Activated gamma-delta T cell treated with Interleukin-2 at 50 U/mL for 16 hours (primary cell): ENCODE data around the gene FAM163A.
"Not testable (repeated sequence)": the region's sequence is repeated elsewhere in the genome, so short reads cannot be mapped to it uniquely, and the experiment has no call there.

Experiments
- DNase-seq: peaks from one replicate; pipeline ENCODE4 v3.0.0-alpha.2; 2020

Gene FAM163A

DNA sequence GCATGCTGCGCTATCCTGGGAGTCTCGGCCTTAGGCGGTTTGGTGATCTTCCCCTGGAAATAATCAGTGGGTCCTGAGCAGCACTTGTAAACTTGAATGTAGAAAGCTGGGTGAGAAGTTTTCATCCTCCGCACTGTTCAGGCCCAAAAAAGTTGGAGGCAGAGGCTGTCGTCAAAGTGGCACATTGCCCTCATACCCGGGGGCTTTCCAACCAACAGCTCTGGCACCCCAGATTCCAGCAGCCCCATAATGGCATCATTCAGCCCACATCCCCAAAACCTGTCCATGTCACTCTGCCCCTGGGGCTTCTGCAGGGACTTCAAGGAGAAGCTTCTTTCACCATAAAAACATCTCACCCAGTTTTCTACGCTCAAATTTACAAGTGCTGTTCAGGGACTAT lies 75.2 kb downstream of the FAM163A start:
- DNase-seq = no peak

DNA sequence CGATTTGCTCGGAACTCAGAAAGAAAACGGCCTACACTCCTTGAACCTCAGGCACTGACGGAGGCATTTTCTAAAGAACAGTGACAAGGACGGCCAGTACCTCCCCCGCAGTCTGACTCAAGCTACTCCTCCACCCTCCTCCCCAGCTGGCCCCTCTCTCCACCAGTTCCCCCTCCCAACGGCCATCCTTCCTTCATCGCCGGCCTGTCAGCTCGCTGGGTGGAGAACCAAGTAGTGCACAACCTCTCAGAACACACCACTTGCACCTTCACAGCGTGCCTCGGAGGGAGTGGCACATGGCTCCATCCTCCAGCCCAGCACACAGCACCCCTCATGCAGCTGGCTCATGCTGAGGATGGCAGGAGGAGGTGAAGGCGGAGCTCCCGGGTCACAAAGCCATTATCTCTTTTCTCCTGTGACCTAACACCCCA lies 75.7 kb downstream of the FAM163A start:
- no peak for DNase-seq

DNA sequence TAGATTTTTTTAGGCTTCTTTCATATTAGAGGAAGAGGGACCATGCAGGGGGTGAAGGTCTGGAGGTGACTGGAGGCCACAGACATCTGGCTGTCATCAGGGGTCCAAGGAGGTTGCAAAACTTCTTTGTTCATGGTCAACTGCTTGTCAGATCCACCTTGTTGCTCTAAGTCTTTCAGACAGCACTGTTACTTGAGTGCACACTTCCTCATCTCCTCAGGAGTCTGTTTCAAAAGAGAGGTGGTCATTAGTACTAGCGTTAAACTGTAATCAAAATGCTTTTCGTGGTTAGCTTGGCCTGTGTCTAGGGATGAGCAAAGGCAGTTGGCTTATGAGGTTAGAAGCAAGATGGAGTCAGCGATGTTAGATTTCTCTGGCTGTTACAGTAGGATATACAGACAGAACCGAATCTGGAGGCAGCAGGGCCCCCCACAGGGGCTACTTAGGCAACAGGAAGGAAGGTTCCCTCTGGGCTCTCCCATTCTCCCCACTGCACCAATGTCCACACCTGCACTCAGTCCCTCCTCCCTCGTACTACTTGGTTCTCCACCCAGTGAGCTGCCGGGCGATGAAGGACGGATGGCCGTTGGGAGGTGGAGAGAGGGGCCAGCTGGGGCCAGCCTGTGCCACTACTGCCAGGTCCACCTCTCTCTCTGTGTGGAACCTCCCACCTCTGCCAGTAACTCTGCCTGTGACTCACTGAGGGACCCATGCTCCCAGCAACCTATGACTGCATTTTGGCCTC lies 77.3 kb downstream of the FAM163A start:
- no peak for DNase-seq

DNA sequence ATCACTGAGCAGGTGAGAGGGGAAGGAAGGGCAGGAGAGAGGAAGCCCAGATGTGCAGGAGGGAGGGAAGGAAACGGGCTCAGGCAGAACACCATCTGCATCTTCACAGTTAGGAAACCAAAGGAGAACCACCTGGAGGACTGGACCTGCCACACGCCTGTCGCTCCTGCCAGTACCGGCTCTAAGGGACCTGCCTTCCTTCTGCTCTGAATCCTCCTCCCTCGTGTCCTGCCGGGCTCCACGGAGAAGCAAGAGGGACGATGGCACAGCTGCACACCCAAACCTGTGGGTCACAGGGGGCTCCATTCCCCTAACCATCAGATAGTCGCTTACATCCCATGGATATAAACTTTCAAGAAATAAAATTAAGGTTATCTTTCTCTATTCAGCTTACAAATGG lies 78.4 kb downstream of the FAM163A start:
- no peak for DNase-seq

DNA sequence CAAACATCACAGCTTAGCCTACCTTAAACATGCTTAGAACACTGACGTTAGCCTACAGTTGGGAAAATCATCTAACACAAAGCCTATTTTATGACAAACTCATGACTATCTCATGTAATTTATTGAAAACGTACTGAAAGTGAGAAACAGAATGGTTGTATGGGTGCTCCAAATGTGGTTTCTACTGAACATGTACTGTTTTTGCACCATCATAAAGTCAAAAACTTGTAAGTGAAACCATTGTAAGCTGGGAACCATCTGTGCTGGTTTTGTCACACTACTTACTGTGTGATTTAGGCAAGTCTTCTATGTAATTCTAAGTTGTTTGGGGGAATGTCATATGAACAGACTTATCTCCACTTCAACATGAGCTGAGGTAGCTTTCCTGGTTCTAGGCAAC lies 79.0 kb downstream of the FAM163A start:
- DNase-seq = no peak

DNA sequence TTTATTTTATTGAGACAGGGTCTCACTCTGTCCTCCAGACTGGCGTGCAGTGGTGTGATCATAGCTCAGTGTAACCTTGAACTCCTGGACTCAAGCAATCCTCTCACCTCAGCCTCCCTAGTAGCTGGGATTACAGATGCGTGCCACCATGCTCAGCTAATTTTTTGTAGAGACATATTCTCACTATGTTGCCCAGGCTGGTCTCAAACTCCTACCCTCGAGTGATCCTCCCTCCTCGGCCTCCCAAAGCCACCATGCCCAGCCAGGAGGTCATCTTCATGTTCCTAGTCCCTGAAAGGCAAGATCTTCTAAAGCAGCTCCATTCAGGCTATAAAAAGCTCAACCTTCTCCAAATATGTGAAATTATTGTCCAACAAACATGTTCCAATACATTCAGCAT lies 80.6 kb downstream of the FAM163A start:
- DNase-seq = no peak

DNA sequence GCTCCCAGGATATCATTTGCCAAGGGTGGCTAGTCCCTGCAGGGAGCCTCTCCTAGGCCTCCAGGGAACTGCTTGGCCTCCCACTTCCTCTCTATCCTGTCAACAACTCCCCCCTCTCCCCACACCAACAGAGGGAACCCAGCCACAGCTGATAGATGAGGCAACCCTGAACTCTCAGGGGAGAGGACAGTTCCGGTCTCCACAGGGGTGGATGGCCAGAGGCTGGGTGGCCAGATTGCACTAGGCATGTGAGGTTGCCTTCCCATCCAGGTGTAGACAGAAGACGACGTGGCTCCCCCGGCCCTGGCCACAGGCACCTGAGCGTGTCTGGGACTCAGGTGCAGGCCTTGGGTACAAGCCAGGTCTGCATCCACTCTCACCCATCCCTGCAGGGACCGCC lies 81.2 kb downstream of the FAM163A start:
- DNase-seq = no peak

DNA sequence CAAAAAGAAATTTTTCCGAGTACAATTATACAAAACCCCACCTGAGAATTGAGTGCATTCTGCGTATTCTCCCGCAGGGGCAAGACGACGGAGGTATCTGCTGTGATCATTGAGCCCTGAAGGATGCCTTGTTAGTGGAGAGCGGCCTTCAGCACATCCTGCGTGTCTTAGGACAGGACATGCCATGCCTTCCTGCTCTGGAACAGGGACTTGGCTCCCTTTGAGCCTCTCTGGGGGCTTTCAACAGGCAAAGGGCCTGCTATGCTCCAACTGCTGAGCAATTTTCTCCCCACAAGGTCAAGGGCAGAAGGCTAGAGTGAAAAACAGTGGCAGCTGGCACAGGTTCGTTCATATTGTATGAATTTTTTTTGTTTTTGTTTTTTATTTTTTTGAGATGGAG lies 82.1 kb downstream of the FAM163A start:
- DNase-seq = no peak

DNA sequence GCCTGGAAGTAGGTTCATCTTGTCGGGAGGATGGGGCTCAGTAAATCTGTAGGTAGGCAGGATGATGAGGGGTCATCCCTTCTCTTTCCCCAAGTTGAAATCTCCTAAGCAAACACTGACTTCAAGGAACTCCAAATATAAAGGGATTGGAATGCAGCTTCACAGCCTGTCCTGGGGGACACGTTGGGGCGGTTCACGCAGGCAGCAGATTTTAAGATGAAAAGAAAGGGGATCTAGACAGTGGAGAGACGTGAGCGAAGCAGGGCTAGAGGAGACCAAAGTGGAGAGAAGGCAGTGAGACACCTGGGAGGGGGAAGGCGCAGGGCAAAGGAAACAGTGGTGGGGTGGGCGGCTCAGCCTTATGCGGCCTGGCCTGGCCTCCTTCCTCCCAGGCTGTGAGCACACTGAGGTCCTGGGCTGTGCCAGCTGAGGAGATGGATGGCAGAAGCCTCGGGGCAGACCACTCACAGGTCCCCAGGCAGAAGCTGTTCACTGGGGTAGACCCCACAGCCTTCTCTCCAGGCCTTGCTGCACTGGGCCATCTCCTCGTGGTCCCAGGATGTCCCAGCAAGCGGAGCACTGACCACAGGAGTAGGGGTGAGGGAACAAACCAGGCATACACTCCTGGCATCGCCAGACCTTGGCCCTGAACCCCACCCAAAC lies 82.8 kb downstream of the FAM163A start:
- DNase-seq = no peak

DNA sequence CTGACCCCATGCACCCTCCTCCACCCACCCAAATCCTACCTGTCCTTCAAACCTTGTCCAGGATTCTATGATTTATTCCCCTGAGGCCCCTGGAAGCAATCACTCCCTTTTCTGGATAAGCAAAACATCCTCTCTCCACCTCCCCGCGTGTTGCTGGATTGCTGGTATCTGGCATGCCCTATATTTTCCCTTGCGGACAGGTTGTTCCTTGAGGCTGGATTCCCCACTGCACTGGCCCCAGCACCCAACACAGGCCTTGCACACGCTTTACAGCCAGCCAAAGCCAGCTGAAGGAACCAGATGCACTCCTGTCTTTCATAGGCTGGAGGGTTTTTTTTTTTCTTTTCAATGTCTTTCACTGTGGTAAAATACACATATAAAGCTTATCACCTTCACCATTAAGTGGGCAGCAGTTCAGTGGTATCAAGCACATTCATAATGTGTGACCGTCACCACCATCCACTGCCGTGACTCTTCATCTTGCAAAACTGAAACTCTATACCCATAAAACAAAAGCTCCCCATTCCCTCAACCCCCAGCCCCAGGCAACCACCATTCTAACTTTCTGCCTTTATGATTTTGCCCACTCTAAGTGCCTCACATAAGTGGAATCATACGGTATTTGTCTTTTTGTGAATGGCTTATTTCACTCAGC lies 83.7 kb downstream of the FAM163A start:
- DNase-seq = no peak

DNA sequence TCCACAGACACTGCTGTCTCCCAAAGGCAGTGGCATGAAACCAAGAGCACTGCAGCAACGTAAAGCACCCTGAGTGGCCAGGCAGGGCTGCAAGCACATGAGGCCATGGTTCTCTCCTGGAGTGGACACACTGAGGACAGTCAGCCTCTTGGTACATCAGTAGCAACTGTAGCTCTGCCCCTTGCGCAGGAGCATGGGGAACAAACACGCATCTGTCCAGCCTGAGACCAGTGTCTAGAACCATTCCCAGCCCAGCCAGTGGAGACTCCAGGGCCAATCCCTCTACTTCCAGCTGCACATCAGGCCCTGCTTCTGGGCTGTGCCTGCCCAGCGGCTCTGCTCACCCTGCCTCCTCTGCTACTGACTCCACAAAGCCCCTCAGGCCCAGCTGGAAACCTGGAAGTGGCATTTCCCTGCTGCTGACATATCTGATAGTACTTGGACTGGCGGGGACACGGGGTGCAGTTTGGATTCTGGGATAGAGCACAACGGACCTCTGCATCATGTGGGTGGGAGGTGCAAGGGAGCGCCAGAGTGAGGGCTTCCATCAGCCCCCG lies 85.5 kb downstream of the FAM163A start:
- DNase-seq = no peak

DNA sequence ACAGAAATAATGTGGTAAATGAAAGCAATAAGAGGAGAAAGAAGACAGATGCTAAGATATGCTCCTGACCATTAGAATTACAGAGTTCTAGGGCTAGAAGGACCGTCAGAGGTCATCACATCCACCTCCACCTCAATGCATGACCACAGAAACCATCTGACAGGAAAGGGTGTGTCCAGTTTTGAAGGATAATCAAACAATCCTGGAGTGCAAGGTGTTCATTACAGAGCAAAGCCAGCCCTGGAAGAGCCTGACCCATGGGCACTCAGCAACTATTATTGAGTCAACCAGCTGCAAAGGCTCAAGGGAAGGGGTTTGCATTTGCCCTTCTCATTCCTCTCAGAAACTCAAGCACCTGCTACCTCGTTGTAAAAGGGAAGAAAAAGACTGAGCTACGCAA lies 88.1 kb downstream of the FAM163A start:
- DNase-seq = no peak

DNA sequence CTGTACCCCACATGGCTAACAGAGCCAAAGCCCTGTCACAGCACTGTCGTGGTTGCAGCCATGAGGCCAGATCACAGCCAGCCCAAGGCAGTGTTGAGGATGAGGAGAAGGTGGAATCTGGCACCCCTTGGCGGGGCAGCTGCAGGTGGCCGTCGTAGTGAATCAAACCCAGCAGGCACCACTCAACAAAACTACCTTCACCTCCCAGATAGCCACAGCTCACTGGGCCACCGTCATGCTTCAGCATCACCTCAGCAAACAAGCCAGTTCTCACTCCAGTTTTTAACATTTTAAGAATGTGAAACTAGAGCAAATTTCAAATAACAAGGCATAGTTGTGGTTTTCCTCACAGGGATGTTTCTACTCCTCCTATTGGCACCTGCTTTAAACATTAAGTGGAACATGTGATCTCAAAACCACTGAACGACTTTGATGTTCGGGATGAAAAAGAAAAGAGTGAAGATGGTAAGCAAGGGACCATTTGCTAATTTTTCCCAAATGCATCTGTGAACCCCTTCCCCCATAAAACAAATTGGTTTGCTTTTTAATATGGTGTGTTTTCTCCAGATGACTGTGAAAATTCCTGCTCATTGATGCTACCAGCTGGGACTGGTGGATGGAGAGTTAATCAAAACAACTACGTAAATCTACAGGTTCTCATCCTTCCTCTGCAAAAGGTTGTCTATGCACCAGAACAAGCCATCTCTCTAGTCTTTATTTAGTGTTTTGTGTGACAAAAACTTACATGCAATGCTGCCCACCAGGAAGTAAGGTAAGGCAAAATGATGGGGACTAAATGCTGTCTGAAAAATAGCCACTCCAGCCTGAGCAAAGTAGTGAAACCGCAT lies 89.0 kb downstream of the FAM163A start:
- DNase-seq = no peak

DNA sequence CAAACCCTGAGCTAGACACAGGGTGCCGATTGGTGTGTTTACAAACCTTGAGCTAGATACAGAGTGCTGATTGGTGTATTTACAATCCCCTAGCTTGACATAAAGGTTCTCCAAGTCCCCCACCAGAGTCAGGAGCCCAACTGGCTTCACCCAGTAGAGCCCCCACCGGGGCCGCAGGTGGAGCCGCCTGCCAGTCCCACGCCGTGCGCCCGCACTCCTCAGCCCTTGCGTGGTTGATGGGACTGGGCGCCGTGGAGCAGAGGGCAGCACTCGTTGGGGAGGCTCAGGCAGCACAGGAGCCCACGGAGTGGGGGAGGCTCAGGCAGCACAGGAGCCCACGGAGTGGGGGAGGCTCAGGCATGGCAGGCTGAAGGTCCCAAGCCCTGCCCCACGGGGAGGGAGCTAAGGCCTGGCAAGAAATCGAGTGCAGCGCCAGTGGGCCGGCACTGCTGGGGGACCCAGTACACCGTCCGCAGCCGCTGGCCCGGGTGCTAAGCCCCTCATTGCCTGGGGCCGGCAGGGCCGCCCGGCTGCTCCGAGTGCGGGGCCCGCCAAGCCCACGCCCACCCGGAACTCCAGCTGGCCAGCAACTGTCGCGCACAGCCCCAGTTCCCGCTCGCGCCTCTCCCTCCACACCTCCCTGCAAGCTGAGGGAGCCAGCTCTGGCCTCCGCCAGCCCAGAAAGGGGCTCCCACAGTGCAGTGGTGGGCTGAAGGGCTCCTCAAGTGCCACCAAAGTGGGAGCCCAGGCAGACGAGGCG lies 93.8 kb downstream of the FAM163A start:
- DNase-seq = not testable (repeated sequence)

DNA sequence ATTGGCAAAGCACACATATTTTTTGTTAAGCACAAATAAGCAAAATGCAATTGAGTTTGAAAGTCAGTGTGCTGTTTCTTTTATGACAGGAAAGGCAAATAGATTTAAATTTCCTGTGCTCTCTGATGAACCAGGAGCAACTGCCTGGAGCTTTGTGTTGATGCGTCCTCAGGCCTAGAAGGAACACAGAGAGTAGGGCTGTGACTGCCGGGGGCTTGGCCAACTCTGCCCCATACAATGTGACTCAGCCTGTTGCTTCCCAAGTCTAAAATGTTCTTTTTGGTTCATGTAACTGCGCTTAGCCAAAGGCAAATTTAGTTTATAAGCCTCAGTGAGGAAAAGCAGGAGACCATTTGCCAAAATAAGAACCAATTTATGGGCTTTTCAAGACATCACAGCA lies 97.0 kb downstream of the FAM163A start:
- DNase-seq = no peak

DNA sequence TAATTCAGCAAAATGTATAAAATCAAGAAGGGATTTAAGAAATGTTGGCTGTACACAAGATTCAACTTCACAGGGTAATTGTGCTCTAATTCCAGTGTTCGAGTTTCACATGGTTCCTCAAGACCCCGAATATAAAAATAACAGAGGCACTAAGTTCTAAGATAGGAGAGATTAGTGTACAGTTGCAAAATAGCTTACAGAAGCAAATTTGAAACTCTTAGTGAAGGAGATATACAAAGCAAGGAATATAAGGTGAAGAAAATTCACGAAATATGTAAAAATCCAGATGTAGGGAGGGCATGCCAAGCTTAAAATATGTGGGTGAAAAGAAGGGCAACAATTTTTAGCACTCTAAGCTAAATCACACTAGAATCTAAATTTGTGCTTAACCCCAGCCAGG lies 105.1 kb downstream of the FAM163A start:
- no peak for DNase-seq

DNA sequence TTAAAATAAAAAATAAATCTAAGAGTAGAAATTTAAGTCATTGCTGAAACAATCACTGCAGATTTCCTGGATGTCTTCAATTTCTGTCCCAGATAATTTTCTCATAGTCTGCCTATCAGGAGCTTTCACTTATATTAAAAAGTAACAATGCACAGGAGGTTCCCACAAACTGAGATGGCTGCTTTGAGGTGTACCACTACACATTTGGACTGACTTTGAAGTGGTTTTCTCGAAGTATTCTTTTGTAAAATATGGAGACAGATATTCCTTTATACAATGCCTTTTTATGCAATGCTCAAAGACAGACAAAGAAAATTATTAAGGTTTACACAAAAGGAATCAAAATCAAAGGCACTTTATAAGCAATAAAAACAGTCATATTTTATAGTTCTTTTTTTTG lies 110.0 kb downstream of the FAM163A start:
- no peak for DNase-seq

DNA sequence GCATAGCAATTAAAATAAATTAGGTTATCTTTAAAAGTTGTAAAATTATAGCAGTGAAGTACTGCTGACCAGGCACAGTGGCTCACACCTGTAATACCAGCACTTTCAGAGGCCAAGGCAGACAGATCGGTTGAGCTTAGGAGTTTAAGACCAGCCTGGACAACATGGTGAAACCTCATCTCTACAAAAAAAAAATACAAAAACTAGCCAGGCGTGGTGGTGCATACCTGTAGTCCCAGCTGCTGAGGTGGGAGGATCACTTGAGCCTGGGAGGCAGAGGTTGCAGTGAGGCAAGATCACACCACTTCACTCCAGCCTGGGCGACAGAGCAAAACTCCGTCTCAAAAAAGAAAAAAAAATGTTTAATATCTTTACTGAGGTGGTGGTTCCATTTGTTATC lies 112.7 kb downstream of the FAM163A start:
- DNase-seq = not testable (repeated sequence)

DNA sequence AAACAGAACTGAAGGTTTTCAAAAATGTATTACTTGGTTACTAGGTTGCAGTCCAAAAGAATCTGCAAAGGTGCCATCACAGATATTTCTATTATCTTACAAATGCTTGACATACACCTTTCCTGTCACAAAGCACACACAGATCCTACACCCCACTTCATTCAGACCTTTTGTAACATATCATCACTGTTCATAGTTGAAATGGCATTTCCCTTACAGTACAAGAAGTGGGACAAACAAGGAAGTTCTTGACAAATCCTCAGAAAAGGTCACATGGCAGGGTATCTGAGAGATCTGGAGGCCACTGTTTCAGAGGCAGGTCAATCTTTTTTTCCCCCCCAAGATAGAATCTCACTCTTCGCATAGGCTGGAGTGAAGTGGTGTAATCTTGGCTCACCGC lies 113.2 kb downstream of the FAM163A start:
- DNase-seq = no peak

DNA sequence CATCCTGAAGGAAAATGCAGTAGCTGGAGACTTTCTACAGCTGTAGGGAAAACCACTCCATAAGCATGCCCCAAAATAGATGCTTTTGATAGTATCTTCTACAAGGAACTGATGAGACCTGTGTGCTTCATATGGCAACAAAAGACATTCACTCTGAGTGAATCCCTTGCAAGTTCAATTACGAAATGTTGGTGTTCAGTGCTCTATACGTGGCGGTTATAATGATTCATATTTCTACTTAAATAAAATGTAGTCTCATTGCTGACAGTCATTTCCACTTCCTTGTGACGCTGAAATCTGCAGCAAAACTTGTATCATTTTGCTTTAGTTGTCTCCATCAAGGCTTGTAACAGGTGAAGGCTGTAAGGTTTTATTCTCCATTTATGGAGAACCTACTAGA lies 113.9 kb downstream of the FAM163A start:
- DNase-seq = no peak

DNA sequence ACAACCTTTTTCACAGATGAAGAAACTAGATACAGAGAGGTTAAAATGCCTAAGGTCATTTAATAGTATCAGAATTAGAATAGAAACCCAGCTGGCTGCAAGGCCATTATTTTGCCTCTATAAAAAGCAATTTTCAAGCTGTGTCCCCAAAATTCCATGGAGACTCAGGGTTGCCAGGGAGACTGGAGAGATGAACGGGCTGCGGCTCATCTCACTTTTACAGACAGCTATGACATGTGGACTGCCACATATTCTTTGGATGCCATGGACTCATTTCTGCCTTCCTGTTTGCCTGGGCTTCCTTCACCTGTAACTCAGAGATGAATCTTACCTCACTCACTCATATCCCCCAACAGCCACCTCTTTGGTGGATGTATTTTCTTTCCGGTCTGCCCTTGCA lies 117.6 kb downstream of the FAM163A start:
- DNase-seq = no peak

DNA sequence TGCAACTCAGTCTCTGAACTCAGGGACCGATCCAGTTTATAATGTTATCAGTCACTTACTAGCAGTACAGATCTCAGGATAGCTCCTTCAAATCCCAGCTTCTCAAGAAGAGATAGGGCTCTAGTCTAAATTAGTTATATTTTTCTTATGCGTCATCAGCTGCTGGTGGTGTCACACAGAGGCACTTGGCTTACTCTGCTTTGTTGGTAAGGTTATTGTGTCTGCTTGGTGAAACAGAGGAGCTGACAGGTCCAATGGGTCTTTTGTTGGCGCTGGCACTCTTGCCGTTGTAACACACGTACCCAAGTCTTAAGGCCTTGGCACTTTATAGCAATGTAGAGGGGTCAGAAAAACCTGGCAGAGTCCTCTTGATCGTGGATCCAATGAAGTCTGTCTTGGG lies 122.3 kb downstream of the FAM163A start:
- DNase-seq = no peak
